HG03135 (cell line): ENCODE measurements around the gene OR9K2.
"Not testable (repeated sequence)": the region's sequence is repeated elsewhere in the genome, so short reads cannot be mapped to it uniquely, and the experiment has no call there.

Source experiments
- ATAC-seq: cut with Tn5 transposase; IDR thresholded peaks from one replicate; pipeline ENCODE4 v1.9.1; 2021; ENCODE audit warnings: mild to moderate bottlenecking, moderate library complexity; ENCODE audit not compliant: unreplicated experiment

OR9K2 gene, protein sequence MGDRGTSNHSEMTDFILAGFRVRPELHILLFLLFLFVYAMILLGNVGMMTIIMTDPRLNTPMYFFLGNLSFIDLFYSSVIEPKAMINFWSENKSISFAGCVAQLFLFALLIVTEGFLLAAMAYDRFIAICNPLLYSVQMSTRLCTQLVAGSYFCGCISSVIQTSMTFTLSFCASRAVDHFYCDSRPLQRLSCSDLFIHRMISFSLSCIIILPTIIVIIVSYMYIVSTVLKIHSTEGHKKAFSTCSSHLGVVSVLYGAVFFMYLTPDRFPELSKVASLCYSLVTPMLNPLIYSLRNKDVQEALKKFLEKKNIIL

DNA sequence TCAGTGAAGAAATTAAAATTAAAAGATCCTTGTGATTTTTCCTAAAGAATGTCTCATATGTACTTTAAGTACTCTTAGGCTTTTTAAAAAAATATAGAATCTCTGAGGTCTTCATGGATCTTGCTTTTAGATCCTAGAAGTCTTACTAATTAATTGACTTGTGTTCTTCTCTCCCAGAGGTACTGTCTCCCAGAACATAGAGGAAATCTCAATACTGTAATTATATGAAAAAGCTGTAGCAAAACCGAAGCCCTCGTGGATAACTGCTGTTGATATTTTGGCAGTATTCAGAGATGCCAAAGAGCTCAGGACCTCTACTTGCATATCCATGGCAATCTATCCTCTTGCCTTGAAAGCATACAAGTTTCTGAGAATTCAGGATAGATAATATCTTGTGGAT, at the start of gene OR9K2:
Gene OR9K2, plus strand, starts transcription at position 301 of the 400 bp plus-strand sequence. CDS start 3,429 bp downstream, outside the sequence.
- no peak for ATAC-seq

DNA sequence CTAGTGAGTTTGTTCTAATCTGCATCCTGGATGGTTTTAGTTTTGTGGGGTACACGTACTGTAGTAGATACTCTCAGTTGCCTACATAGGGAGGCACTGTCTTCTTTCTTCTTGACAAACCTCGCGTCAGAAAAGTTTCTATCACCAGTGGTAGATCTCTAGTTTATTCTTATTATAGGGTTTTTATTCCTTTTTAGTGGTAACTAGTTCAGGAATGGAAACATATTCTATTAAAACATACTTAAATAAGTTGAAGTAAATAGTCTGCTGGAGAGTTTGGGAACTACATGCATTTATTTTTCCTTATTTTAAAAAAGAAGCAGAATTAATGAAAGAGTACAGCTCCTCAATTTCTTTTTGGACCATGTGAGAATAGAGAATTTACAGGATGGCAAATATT, 33.6 kb upstream of the OR9K2 start:
- ATAC-seq = no peak

DNA sequence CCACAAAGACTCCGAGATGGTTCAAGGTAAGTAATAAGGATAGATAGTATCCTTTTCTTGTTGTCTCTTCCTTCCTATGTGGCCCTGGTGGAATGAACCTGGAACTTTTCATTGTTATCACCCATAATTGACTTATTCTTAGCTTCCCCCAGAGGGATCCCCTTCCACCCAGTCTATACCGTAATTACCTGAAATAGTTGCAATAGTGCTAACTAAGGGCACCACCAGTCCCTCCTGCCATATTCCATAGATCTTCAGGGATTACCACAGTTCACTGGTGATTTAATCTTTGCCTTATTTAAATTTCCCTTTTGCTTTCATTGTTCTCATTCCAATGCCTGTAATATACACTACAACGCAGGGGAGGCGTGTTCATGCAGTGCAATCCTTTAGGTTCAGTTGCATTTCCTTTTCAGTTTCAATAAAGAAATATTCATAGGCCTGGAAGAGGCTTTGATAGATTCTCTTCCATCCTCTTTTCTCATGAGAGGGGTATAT, 13.8 kb upstream of the OR9K2 start:
- no peak for ATAC-seq

GRCh38 chr12:55116152-55116551, 10.1 kb upstream of the OR9K2 start:
- ATAC-seq = no peak

GRCh38 chr12:55132816-55133215, 6.6 kb downstream of the OR9K2 start:
- ATAC-seq = no peak

DNA sequence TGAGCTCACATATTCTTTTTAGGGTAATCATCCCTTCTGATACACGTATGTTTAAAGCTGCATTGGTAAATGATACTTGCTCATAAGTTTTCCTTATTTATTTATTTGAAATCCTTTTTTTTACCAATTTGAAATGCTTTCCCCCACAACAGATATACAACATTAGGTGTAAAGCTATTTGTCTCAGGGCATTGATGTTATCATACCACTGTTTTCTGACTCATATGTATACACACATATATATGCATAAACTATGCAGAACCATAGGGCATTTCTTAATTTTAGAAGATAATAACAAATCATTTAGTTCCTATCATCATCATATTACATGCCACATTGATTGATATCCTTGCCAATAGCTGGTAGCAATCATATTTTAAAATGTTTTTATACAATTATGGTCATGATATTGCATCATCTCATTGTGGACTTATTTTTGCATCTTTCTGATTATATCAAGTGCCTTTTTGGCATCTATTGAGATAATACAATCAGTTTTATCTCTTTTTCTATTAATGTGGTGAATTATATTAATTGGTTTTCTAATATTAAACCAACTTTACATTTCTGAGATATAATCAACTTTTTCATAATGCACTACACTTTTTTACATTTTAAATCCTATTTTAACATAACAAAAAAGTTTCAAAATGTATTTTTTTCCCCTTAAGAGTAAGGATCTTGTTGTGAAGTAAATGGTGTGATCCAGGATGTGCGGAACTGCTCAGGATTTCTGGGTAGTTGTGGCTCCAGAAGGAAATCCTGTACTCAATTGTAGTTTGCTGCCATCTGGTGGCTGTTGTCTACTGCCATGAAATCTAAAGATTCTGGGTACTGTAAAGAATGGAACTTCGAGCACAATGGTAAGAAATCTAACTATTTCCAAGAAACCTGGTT, 16.7 kb downstream of the OR9K2 start:
- ATAC-seq = no peak

DNA sequence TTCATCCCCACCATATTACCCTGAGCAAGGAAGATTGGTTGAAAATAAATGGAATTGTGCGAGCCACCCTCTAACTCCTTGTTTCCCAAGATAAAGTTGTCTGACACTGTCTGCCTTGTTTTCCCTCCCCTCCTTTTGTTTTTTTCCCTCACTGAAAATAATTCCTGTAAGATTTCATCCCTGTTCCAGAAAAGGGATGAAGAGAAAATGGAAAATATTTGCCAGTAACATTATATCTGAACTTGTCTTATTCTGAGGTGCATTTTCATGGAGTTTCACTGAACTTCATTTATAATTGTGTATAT, 17.3 kb downstream of the OR9K2 start:
- ATAC-seq = no peak

DNA sequence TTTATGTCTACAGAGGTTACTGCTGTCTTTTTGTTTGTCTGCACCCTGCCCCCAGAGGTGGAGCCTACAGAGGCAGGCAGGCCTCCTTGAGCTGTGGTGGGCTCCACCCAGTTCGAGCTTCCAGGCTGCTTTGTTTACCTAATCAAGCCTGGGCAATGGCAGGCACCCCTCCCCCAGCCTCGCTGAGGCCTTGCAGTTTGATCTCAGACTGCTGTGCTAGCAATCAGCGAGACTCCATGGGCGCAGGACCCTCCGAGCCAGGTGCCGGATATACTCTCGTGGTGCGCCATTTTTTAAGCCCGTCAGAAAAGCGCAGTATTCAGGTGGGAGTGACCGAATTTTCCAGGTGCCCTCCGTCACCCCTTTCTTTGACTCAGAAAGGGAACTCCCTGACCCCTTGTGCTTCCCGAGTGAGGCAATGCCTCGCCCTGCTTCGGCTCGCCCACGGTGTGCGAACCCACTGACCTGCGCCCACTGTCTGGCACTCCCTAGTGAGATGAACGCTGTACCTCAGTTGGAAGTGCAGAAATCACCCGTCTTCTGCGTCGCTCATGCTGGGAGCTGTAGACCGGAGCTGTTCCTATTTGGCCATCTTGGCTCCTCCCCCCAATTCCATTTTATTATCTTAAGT, 40.9 kb downstream of the OR9K2 start:
- not testable (repeated sequence) for ATAC-seq

DNA sequence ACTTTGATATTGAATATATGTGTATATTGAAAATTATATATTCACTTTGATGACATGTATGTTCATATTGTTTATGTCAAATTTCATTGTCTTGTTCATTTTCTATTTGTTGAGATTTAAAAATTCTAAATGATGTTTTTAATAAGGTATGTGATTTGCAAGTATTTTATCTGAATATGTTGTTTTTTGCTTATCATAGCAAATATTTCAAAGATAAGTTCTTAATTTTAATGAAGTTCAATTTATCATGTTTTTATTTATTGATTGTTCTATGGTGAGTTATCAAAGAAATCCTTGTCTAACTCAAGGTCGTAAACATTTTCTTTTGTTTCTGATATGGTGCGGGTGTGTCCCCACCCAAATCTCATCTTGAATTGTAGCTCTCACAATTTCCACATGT, 45.2 kb downstream of the OR9K2 start:
- no peak for ATAC-seq

DNA sequence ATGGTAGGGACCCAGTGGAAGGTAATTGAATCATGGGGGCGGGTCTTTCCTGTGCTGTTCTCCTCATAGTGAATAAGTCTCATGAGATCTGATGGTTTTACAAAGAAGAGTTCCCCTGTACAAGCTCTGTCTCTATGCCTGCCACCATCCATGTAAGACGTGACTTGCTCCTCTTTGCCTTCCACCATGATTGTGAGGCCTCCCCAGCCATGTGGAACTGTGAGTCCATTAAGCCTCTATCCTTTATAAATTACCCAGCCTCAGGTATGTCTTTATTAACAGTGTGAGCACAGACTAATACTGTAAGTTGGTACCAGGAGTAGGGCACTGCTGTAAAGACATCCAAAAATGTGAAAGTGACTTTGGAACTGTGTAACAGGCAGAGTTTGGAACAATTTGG, 45.6 kb downstream of the OR9K2 start:
- not testable (repeated sequence) for ATAC-seq

DNA sequence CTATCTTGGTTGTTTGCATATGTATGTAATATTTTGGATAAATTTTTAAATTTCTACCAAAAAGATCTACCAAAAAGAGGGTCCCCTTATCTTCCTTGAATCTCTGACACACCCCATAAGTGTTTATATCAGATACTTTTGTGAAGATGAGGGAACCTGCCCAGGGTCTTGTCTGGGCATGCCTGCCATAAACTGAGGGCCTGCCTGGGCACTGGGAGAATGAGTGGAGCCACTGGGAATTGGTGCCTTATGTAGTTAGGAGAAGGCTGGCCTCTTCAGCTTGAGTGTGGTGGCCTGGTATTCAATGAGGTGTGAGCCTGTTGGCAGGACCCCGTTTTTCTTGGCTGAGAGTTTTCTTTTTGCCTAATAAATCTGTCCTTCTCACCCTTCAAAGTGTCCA, 46.5 kb downstream of the OR9K2 start:
- ATAC-seq = no peak

- ATAC-seq = no peak
These were observed 47.2 kb downstream of the OR9K2 start for GRCh38 chr12:55173456-55173855.
